Measurements from ENCODE around the gene SH3BP4.
A peak's percentile ranks its signal among the peaks of the same experiment; 100 is the strongest.
"Not testable (repeated sequence)": the region's sequence is repeated elsewhere in the genome, so short reads cannot be mapped to it uniquely, and the experiment has no call there.

The SH3BP4 gene

DNA sequence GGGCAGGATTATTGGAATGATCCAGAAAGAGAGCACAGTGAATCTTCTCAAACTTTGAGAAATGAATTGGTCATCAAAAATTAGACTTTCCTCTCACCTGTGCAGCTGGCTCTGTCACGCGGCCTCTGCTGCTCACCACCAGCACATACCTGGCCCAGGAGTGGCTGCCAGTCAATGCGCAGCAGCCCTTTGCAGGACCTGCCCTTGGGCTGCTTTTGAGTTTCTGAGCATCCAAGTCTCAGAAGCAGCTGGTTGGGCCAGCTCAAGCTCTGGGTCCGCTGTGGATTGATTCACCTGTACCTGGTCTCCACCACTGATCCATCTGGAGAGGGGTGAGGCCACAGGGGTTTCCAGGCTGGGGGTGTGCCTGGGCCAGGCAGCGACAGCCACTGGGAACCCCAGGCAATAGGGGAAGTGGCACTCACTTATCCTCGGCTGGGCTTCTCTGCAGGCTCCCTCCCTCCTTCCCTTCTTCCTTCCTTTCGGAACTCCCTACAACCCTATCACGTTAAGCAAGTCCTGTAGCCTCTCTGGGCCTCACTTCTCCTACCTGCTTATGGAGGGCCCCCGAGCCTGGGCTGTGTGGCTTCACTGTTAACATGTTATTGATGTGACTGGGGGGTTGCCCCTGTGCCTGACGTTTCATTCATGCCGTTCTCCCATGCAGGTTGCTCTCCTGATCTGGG is 48.1 kb downstream of the SH3BP4 start:
- DNase-seq = no peak

DNA sequence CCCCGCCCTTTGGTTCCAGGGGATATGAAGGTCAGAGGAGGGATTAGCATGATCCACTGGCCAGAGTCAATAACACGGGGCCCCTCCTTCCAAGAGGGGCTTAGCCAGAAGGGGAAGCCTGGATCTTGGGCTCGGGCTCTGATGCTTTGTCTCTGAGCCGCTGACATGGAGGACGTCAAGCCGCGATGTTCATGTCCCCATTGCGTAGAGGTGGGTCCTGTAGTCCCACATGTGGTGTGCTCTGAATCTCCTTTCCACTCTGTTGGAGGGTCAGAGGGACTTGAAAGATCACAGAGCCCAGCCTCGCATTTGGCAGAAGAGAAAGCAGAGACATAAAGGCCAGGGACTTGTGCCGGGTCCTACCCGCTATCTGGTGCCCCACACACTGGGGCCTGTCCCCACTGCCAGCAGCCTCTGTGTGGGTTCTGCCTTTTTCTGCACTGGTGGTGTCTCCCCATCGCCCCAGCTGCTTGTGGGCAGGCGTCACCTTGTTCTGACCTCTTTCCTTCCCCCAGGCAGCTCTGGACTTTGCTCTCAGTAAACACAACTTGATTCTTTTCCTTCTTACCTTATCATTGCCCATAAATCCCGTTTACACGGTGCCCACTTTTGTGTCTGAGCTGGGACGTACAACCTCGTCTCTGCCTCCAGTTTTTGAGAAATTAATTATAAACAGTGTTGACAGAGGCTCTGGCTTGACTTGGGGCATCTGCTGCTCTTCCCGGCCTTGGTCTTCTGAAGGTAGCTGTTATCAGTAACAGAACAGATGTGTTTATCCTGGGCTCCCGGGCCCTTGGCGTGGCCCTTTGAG is 48.8 kb downstream of the SH3BP4 start:
- DNase-seq = no peak

DNA sequence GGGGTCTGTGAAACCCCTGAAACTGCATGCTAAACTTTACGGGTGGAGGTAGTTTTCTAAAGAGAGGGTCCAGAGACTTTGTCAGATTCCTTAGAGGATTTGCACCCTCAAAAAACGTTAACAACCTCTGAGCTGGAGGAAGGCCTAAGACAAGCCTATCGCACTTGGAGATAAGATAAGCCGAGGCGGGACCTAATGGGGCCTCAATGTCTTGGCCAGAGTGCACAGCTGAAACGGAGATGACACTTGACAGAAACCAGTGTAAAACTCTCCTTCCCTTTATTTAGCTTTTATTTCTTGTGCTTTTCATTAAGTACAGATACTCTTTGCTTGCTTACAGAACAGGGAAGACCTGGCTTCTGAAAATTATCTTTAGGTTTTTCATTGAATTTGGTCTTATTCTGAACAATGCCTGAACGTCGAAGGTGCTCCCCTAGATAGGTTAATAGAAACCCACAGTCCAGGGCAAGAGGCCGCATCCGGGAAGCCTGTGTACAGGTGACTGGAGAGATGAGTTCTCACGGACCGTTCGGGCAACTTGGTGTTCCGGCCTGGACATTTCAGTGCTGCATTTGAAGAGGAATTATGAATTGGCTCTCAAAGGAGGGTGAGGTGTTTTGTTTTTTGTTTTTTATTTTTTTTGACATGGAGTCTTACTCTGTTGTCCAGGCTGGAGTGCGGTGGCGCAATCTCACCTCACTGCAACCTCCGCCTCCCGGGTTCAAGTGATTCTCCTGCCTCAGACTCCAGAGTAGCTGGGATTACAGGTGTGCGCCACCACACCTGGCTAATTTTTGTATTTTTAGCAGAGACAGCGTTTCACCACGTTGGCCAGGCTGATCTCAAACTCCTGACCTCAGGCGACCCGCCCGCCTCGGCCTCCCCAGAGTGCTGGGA is 49.7 kb downstream of the SH3BP4 start:
- no peak for DNase-seq

DNA sequence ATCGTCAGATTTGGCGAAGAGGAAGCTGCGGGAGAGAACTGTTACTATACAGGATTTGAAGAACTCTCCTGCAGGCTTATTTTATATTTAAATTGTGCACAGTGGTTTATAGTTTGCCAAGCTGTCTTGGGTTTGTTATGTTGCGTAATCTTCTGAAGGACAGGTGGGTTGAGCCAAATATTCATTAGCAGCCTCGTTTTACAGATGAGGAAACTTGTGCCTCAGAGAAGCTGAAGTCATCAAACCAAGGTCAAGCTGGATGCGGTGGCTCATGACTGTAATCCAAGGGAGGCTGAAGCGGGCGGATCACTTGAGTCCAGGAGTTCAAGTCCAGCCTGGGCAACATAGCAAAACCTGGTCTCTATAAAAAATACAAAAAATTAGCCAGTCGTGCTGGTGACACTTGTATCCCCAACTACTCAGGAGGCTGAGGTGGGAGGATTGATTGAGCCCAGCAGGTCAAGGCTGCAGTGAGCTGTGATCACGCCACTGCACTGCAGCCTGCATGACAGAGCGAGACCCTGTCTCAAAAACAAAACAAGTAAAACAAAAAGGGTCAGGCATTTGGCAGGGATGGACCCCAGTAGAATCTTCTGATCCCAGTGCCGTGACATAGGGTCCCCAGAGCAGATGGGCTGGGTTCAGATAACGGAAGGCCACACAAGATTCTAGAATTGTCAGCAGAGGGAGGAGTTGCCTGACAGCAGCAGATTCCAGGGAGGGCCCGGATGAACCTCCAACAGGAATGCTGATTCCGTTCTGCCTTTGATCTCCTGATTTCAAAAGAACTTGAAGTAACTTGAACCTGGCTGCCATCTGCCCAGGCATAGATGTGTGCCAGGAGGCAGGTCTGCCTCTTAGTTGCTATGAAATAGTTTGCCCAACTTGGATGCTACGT is 50.6 kb downstream of the SH3BP4 start:
- no peak for DNase-seq

DNA sequence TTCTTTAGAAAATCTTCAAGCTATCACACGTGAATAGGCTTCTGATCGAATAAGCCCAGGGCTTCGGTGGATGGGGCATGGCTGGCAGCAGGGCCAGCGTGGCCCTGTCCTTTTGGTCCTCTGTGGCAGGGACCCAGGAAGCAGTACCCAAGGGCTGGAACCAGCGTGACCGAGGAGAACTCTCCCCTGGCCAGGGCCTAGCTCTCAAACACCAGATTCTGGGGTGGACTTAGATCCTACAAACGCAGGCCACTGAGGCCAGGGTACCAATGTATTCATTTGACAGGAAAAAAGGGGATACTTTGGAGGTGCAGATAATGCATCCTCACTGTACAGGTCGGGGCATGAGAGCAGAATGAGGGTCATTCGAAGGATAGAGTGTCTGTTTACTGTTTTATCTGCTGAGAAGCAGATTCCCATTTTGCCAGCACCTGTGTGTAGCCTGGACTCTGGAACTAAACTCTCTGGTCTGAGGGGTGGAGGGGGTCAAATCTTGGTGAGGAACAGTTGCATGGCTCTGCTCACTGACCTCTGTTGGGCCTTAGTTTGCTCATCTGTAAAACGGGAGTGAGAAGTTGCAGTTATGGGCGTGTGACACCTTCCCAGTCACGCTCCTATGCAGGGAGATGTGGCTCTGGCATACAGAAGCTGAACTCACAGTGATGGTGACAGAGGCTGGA is 51.4 kb downstream of the SH3BP4 start:
- DNase-seq = no peak

DNA sequence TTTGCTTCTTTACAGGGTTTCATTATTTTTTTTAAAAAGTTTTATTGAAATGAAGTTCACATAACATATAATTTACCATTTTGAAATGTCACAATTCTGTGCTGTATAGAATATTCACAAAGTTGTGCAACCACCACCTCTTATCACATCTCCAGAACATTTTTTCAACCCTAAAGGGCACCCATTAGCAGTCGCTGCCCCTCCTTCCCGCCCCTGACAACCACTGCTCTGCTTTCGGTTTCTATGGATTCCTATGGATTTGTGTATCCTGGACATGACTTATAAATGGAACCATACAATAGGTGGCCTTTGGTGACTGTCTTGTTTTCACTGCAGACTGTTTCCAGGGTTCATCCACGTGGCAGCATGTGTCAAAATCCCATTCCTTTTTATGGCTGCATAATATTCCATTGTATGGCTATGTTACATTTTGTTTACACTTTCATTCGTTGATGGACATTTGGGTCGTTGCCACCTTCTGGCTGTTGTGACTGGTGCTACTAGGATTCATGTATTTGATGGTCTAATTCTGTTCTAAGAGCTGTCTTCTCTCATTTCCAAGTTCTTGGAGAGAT is 52.6 kb downstream of the SH3BP4 start:
- DNase-seq = no peak

DNA sequence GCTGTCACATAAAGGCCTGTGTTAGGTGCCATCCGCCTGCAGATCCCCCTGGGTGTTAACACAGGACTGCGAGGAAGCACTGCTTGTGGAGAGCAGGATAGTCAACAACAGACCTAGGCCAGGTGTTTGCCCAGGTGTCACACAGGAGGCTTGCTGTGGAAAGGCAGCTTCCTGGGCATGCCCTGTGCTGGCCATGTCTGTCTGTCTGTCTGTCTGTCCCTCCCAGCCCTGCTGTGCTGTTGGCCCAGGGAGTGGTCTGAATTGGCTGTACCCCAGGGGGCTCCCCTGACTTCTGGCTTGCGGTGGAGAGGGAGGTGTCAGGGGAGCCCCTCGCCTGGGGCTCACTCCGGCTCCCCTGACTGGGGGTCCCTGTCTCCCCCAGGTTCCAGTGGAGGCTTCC is 53.2 kb downstream of the SH3BP4 start:
- DNase-seq = no peak

DNA sequence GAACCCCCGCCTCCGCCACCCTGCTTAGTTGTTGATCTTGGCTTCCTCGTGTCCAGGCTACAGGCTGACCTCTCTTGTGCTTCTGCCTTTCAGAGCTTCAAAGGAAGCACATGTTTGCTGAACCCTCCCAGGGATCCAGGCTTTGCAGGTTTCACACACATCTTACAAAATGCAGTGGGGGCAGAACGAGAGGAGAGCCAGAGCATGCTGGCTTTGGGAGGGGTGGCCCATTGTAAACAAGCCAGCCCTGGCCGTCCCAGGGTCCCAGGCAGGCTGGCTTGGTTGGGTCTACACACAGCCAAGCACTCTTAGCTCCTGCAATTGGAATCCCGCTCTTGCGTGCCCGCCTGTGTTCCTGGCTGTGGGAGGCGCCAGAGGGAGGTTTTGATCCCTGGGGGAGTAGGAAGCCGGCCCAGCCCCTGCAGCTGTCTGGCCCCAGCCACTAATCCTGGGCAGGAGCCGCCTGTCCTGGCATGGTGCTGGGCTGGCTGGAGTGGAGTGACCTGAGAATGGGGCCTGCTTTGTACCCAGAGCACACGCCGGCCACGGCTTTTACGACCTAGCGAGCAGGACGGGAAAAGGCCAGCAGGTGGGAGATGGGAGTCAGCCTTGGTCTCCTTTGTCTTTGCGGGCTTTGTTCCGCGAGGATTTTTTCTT is 53.9 kb downstream of the SH3BP4 start:
- DNase-seq = peak; percentile 76

DNA sequence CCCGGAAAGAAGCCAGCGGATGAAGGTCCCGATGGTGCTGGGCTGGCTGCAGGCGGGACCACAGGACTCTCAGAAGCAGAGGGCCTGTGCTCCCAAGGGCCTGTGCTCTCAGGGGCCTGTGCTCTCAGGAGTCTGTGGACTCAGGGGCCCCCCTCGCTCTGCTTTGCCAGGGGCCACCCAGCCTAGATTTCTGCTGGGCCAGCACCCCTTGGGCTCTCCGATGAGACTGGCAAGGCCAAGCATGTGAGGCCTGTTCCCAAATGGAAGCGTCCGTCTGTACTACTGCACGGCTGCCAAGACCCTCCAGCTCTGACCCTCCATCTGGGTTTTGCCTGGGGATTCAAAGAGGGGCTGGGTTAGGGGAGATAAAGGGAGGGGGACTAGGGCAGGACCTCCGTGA is 54.6 kb downstream of the SH3BP4 start:
- DNase-seq = no peak

DNA sequence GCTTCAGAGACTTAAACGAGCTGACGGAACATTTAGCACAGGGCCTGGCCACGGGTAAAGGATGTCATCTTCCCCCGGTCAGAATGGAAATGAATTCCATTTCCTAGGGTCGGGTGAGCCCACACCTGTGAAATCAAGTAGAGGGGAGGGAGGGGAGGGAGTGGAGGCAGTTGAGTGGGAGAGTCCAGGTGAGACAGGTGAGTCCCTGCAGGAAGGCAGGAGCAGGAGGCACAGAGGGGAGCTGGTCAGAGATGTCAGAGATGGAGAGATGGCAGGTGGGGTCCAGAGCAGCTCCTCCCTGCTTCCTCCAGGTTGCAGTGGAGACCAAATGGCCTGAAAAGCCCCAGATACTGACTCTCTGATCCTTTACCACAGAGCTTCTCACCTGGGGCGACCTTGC is 55.2 kb downstream of the SH3BP4 start:
- no peak for DNase-seq

DNA sequence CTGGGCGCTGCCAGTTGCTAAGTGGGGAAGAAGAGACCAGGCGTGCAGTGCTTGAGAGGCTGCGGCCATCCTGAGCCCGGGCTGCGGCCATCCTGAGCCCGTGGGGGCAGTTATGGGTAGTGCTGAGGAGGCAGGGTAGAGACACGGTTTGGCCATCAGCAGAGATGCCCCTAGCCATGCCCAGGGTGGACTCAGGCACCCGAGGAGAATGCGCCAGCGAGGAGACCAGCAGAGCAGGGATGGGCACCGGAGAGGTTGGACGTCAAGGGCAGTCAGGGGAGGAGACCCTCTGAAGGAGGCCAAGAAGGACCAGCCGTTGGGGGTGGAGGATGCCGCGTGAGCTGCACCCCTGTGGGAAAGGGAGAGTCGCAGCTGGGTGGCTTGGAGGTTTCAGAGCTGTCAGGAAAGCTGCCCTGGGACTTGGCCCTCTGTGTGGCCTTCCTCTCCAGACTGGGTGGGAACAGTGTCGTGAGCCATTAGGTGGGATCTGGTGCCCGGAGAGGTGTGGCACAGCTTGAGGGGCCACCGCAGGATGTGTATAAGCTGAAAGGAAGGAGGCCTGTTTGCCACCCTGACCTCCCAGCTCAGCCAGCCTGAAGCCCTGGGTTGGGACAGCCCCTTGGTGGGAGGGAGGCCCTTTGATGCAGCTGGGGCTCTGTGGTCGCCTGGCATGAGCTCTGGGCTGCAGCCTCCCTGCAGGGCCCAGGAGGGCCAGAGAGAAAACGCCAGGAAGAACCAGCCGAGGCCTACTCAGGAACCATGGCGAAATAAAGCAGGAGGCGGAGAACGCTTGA is 56.0 kb downstream of the SH3BP4 start:
- no peak for DNase-seq

DNA sequence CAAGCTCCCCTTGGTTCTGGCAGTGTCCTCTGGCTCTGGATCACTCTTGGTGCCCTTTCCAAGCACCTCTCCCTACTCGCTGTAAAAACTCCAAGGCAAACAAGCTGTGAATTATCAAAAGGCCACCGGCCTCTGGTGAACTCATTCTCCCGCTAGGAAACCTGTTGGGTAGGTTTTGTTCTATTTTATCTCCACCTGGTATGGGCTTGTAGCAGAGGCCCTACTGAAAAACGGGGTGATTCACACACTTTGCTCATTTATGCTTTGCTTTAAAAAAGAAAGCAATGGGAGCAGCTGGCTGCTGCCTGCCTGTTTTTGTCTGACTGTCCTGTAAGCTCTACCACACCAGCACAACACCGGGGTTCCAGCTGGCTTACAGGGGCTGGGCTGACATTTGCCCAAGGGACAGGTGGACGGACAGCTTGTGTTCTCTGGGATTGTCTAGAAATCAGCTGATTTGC is 56.8 kb downstream of the SH3BP4 start:
- no peak for DNase-seq

DNA sequence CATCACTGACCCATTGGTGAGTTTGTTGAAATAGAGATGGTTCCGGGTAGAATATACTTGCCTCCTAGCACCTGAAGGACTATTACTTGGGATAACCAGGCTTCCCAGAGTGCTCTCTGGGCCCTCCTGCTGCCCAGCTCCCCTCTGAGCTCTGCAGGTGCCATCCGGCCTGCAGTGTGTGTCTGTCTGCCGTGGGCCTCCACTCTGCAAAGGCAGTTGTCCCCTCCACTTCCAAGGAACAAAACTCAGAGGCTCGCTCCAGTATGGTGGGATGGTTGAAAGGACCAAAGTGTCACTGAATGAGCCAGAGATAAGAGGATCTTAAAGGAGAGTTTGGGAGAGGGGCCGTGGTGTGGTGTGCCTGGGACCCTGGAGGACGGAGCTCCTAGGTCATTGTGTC is 57.3 kb downstream of the SH3BP4 start:
- DNase-seq = no peak

DNA sequence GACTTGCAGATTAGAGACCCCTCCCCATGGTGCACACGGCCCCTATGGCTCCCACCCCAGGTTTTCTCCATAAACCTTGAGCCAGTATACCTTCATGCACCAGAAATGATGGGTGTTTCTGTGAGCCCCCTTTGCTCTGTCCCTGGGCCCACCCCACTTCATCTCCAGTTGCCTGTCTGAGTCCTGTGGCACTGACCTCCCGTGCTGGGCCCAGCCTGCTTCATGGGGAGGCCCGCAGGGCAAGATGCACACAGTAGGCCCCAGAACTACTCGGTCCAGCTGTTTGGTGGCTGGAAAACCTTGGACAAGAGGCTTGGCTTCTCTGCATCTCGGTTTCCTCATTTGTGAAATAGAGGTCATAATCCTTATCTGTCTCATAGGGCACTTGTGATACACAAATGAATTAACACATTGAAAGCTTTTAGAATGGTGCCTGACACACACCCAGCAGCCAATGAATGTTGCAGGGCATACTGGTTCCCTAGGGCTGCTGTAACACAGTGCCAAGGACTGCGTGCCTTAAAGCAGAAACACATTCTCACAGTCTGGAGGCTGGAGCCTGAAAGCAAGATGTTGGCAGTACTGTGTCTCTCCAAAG is 58.4 kb downstream of the SH3BP4 start:
- DNase-seq = no peak

DNA sequence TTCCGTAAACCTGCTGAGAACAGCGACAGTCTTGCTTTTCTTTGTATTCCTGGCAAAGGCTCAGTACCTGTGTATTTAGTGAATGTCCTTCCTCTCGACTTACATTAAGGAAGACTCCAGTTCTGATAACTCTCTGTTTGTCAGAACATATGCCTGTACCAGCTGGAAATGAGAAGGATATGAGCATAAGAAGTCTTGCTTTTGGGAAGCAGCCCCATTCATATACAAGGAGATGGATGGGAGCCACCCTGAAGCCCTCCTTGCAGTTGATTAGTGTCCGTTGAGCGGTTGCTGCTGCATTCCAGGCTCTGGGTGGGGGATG is 59.8 kb downstream of the SH3BP4 start:
- DNase-seq = no peak

DNA sequence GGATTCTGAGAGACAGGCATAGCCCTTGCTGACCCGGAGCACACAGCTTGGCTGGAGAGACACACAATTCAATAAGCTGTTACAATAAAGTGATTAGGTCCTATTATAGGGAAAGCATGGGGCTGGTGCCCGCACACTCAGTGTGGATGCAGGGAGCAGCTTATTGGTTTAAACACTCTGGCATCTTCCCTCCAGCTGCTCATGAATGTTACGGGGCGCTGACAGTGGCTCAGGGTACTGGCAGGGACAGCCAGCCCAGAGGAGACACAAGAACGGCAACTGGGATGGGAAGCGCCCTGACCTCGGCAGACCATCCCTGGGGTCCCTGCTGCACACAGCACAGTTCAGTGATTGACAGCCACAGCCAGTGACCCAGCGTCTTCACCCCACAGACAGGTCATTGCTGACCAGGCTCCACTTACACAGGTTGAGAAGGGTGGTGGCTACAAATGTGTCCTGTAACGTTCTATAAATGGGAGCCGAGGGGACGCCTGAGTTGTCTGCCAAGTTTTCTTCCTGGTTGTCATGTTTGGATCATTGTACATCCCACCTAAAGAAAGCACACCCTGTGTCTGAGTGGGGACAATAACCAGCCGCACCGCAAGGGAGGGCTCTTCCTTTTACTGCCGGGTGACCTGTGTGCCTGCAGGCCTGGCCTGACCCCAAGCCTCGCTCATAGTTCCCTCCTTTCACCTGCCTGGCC is 60.3 kb downstream of the SH3BP4 start:
- no peak for DNase-seq

DNA sequence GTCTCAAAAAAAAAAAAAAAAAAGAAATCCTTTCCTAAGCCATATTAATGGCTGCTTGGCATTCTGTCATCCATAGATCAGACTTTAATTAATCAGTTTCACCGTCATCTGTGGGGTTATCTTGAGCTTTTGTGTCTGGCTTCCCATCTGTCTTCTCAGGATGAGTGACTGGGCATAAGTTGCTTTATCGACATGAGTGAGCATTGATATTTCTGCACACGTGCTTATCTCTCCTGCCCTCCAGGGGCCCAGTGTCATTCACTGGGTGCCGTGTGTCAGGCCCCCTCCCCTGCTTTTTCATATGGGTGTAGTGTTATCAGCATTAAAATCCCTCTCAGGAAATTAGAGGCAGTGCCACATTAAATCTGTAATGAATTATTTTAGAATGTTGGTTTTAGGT is 65.6 kb downstream of the SH3BP4 start:
- DNase-seq = no peak

DNA sequence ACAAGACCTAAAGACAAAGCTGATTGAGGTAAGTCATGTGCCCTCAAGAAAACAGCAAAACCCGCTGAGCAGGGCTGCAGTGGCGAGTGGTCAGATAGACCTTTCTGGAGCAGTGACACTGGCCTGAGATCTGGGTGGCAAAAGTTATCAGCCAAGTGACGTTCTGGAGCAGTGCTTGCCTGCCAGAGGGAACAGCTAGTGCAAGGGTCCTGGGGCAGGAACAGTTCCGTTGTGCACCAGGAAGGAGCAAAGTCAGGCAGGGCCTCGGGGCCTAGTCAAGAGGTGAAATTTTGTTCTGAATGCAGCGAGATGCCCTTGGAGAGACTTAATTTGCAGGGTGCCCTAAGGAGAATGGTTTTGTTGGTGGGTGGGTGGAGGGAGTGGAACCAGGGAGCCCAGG is 67.0 kb downstream of the SH3BP4 start:
- DNase-seq = no peak

DNA sequence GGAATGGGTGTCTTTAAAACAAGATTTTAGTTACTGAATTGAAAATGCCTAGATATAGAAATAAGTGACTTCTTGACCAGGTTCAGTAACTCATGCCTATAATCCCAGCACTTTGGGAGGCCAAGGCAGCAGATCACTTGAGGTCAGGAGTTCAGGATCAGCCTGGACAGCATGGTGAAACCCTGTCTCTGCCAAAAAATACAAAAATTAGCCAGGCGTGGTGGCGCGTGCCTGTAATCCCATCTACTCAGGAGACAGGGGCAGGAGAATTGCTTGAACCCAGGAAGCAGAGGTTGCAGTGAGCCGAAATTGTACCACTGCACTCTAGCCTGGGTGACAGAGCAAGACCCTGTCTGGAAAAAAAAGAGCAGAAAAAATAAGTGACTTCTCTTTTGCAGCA is 68.3 kb downstream of the SH3BP4 start:
- not testable (repeated sequence) for DNase-seq

All from right kidney (tissue), 1 donor.